Rectal smooth muscle tissue (tissue), 1 donor: ENCODE measurements around the gene NT5C1B.

Source experiments
- H3K27ac ChIP-seq: one replicate; pipeline ENCODE4 v1.7.0; 2013; ENCODE audit warnings: low read depth, low read length, inconsistent platforms
- H3K27me3 ChIP-seq: one replicate; pipeline ENCODE4 v1.7.0; 2013; ENCODE audit warnings: low read length; ENCODE audit not compliant: control insufficient read depth, insufficient read depth
- H3K36me3 ChIP-seq: one replicate; pipeline ENCODE4 v1.7.0; 2013; ENCODE audit warnings: low read length; ENCODE audit not compliant: control insufficient read depth, insufficient read depth
- H3K4me1 ChIP-seq: one replicate; pipeline ENCODE4 v1.7.0; 2013; ENCODE audit warnings: low read length; ENCODE audit not compliant: control insufficient read depth, insufficient read depth
- H3K4me3 ChIP-seq: one replicate; pipeline ENCODE4 v1.7.0; 2013; ENCODE audit warnings: low read length
- H3K9ac ChIP-seq: one replicate; pipeline ENCODE4 v1.7.0; 2013; ENCODE audit warnings: low read length

Gene NT5C1B

DNA sequence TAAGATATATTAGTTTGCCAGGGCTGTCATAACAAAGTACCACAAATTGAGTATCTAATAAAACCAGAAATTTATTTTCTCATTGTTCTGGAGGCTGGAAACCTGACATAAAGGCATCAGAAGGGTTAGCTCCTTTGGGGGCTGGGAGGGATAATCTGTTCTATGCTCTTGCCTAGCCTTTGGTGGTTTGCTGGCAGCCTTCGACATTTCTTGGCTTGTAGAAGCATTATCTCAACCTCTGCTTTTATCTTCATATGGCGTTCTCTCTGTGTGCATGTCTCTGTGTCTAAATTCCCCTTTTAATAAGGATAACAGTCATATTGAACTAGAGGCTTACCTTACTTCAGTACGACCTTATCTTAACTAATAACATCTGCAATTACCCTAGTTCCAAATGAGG lies 22.8 kb upstream of the NT5C1B start:
- Histone ChIP-seq H3K27me3 (no peaks in the 10 kb centered on the region), H3K36me3 (no peaks in the 10 kb centered on the region), H3K9ac (no peak overlapping the region), H3K4me3 (no peak overlapping the region), H3K4me1 (no peaks in the 10 kb centered on the region), H3K27ac (no peak overlapping the region)

DNA sequence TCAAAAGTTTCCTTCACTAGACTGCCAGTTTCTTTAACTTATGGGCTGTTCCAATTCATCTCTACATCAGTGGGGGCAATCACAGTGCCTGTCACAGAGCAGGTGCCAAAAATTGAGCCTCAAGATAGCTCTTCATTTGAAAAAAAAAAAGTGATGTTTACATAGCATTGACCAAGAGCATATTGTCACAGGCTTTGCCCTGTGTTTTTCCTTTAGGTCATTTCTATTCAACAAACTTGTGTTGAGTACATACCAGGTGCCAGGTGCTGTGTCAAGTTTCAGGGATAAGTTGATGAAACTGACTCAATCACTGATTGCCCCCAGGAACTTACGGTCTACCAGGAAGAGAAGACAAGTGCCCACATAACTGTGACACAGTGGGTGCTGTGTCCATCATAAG lies 22.2 kb upstream of the NT5C1B start:
- no peak overlapping the region for H3K9ac ChIP-seq
- H3K4me1 ChIP-seq, result no peaks in the 10 kb centered on the region
- no peak overlapping the region for H3K4me3 ChIP-seq
- H3K27ac ChIP-seq, result no peak overlapping the region
- no peaks in the 10 kb centered on the region for H3K36me3 ChIP-seq
- H3K27me3 ChIP-seq, result no peaks in the 10 kb centered on the region

GRCh38 chr2:18611184-18611583 lies 21.8 kb upstream of the NT5C1B start:
- no peaks in the 10 kb centered on the region for H3K27me3 ChIP-seq
- H3K4me3 ChIP-seq, result no peak overlapping the region
- H3K4me1 ChIP-seq, result no peaks in the 10 kb centered on the region
- no peaks in the 10 kb centered on the region for H3K36me3 ChIP-seq
- H3K9ac ChIP-seq, result no peak overlapping the region
- H3K27ac ChIP-seq, result no peak overlapping the region

DNA sequence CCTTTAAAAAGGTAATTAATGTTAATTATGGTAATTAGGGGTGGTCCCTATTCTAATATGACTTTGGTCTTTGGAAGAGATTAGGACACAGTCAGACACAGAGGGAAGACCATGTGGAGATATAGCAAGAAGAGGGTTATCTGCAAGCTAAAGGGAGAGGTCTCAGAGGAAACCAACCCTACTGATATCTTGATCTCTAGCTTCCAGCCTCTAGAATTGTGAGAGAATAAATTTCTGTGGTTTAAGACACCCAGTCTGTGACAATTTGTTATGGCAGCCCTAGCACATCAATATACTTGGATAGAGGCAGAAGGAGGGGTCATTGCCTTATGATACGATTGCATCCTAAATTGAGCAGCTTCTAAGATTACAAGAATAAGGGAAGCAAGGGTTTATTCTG lies 21.3 kb upstream of the NT5C1B start:
- Histone ChIP-seq H3K4me3 (no peak overlapping the region), H3K9ac (no peak overlapping the region), H3K4me1 (no peaks in the 10 kb centered on the region), H3K36me3 (no peaks in the 10 kb centered on the region), H3K27ac (no peak overlapping the region), H3K27me3 (no peaks in the 10 kb centered on the region)

- no peak overlapping the region for H3K27ac ChIP-seq
Measured at GRCh38 chr2:18610090-18610489, 20.7 kb upstream of the NT5C1B start.

DNA sequence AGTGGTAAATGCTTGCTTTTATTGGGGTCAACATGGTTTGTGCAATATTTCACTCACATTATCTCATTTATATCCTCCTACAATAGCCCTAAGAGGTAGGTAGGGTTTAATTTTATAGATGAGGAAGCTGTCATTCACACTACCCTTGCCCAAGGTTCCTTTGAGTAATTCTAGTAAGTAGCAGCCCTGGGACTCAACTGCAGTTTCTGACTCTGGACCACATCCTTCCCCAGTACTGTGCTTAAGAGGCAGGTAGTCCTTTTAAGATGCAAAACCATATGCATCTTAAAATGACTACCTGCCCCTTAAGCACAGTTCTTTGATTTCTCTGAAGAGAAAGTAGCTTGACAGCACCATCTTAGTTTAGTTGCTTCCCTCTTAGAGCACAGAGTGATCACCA lies 15.7 kb upstream of the NT5C1B start:
- no peaks in the 10 kb centered on the region for H3K27me3 ChIP-seq
- H3K4me1 ChIP-seq, result no peaks in the 10 kb centered on the region
- H3K27ac ChIP-seq, result no peak overlapping the region
- H3K4me3 ChIP-seq, result no peak overlapping the region
- no peaks in the 10 kb centered on the region for H3K36me3 ChIP-seq
- no peak overlapping the region for H3K9ac ChIP-seq

More at GRCh38 chr2:18610090-18610489, 20.7 kb upstream of the NT5C1B start:
- no peak overlapping the region for H3K9ac ChIP-seq
- H3K36me3 ChIP-seq, result no peaks in the 10 kb centered on the region
- no peaks in the 10 kb centered on the region for H3K27me3 ChIP-seq
- no peak overlapping the region for H3K4me3 ChIP-seq
- H3K4me1 ChIP-seq, result no peaks in the 10 kb centered on the region

- Histone ChIP-seq H3K27ac (no peak overlapping the region), H3K4me3 (no peak overlapping the region), H3K27me3 (no peaks in the 10 kb centered on the region), H3K9ac (no peak overlapping the region), H3K36me3 (no peaks in the 10 kb centered on the region), H3K4me1 (no peaks in the 10 kb centered on the region)
Measured at GRCh38 chr2:18604531-18604885, 15.1 kb upstream of the NT5C1B start.

DNA sequence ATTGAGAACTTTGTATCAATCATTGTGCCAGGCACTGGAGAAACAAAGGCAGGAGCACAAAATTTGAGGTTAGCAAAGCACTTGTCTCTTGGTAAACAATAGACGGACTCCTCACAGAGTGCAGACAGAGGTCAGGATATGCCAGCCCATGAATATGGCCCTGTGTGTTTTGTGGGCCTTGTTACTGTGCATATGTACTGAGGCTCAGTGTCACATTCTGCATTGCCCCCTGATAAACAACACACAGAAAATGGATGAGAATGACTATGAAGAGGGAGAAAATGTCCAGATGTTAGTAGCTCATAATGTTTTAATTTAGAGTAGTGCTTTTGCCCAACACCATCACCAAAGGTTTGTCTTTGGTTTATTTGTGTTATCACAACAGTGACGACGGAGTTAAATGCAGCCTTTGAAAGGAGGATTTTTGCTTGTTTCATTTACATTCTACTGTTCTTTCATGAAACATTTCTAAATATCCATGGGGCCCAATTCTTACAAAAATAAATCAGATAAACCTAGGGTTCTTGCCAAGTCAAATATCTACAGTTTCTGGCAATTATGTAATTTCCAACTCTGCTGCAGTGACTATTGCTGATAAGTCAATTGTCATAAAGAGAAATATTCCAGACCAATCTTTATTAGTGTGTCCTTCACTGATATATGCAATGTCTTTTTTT lies 14.6 kb upstream of the NT5C1B start:
- H3K36me3 ChIP-seq, result no peaks in the 10 kb centered on the region
- no peak overlapping the region for H3K9ac ChIP-seq
- no peak overlapping the region for H3K4me3 ChIP-seq
- H3K27me3 ChIP-seq, result no peaks in the 10 kb centered on the region
- no peaks in the 10 kb centered on the region for H3K4me1 ChIP-seq
- H3K27ac ChIP-seq, result no peak overlapping the region

- H3K4me1 ChIP-seq, result no peaks in the 10 kb centered on the region
- no peak overlapping the region for H3K4me3 ChIP-seq
- no peaks in the 10 kb centered on the region for H3K27me3 ChIP-seq
- no peak overlapping the region for H3K9ac ChIP-seq
- H3K27ac ChIP-seq, result no peak overlapping the region
- no peaks in the 10 kb centered on the region for H3K36me3 ChIP-seq
Measured at GRCh38 chr2:18602298-18602697, 12.9 kb upstream of the NT5C1B start.

DNA sequence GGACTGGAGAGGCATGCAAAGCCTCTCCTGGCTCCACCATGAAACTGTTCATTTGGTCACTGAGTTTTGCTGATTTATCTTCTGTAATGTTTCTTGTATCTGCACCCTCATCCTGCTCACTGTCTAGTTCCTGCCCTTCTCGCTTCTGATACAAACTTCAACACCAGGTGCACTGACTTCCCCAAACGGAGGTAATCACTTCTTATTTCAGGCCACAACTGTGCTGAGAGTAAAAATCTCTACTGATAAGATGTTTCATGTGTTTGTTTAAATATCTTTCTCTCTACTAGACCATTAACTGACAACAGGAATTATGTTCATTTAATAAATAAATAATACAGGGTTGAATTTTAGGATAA lies 10.9 kb upstream of the NT5C1B start:
- Histone ChIP-seq H3K27me3 (no peaks in the 10 kb centered on the region), H3K36me3 (no peaks in the 10 kb centered on the region), H3K27ac (no peak overlapping the region), H3K4me3 (no peak overlapping the region), H3K4me1 (no peaks in the 10 kb centered on the region), H3K9ac (no peak overlapping the region)

DNA sequence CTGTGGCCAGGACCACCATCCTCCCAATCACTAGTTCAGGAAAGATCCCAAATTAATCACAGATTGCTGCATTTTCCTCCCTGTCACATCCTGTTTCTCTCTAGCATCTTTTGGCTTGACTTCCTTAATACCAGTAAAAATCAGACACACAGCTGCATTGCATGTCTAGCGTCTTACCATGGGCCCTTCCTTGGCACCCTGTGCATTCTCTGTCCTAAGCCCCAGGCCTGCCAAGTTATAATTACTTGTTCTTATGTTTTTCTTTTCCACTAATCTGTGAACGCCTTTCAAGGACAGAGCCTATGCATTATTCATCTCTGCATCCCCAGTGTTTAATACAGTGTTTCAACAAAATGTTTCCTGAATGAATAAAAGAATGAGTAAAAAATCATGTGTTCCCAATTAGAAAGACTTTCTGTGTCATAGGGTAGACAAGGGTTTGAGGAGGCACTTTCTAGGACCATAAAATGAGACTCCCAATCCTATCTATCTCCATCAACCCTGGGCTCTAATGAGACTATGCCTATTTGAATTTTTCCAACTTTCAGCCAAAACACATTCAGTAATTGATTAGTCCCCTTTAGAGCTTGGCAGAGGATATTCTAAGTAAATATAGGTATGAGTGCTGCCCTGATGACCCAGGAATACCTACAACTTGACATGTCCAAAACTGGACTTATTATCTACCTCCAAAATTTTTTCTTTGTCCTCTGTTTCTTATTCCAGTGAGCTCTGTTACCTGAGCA lies 10.3 kb upstream of the NT5C1B start:
- no peak overlapping the region for H3K9ac ChIP-seq
- no peak overlapping the region for H3K4me3 ChIP-seq
- H3K27ac ChIP-seq, result no peak overlapping the region
- no peaks in the 10 kb centered on the region for H3K36me3 ChIP-seq
- no peaks in the 10 kb centered on the region for H3K4me1 ChIP-seq
- H3K27me3 ChIP-seq, result no peaks in the 10 kb centered on the region

DNA sequence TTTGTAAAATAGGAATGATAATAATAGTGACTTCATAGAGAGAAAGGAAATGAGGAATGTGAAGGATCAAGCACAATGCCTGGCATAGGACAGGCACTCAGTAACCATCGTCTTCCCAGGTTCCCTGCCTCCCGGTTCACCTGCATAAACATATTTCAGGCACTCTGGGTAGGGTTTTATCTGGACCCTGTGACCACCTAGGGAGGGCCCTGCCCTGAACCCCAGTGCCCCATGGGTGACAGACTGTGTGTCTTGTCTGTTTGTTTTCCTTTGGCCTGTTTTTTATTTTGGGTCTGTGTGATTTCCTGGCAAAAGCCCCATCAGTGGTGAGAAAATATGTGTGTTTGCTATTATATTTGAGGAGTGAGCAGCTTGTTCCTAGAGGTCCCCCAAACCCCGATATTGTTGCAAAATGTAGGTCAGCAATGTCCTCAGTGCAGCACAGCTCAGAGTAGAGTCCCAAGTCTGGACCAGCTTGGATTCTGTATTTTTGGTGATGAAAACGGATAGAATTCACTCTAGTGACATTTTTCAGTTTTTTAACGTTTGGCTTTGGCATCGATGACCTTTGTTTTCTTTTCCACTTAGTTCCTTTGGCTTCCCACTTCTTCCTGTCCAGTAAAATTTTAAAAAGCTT lies 9.6 kb upstream of the NT5C1B start:
- H3K4me1 ChIP-seq, result no peaks in the 10 kb centered on the region
- no peaks in the 10 kb centered on the region for H3K36me3 ChIP-seq
- no peak overlapping the region for H3K9ac ChIP-seq
- no peak overlapping the region for H3K4me3 ChIP-seq
- no peak overlapping the region for H3K27ac ChIP-seq
- no peaks in the 10 kb centered on the region for H3K27me3 ChIP-seq

DNA sequence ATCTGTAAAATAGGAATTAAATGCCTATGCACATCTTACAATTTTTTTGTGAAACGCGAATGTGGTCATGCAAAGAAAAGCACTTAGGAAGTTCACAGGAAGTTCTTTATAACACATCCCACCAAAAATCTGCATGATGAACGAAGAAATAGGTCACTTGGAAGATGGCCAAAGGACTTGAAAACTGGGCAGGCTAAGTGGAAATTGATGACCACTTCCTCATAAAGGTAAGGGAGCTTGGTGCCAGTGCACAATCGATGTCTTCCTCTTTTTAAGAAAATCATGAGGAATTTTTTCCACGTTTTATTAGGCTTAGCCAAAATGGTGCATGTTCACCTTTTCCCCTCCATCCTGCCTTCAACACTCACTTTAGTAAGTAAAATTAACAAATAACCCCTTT lies 8.2 kb upstream of the NT5C1B start:
- H3K4me1 ChIP-seq, result no peaks in the 10 kb centered on the region
- H3K4me3 ChIP-seq, result no peak overlapping the region
- H3K27me3 ChIP-seq, result no peaks in the 10 kb centered on the region
- no peaks in the 10 kb centered on the region for H3K36me3 ChIP-seq
- H3K9ac ChIP-seq, result no peak overlapping the region
- no peak overlapping the region for H3K27ac ChIP-seq
